Measurements from ENCODE around the gene KIF13A. TPM values are rescaled to one million over a fixed set of nuclear protein-coding genes. Genes with fewer than 3 reads are reported as not detected.
"Not testable (repeated sequence)": the region's sequence is repeated elsewhere in the genome, so short reads cannot be mapped to it uniquely, and the experiment has no call there.

The KIF13A gene
- total RNA-seq, result not detected

- no peak for DNase-seq
Measured at GRCh38 chr6:17987447-17987696, at the start of gene KIF13A. TSS of gene KIF13A (minus strand) at chr6:17987635. CDS start at chr6:17987463, 172 bp downstream.

GRCh38 chr6:18036781-18037180 lies 49.3 kb upstream of the KIF13A start:
- no peak for DNase-seq

- DNase-seq, result no peak
Measured at GRCh38 chr6:18035330-18035854, 48.0 kb upstream of the KIF13A start.

GRCh38 chr6:18034798-18035202 lies 47.4 kb upstream of the KIF13A start:
- no peak for DNase-seq

GRCh38 chr6:18031680-18032256 lies 44.3 kb upstream of the KIF13A start:
- no peak for DNase-seq

- no peak for DNase-seq
Measured at GRCh38 chr6:18031189-18031588, 43.8 kb upstream of the KIF13A start.

GRCh38 chr6:18028332-18028731 lies 40.9 kb upstream of the KIF13A start:
- DNase-seq, result no peak

- no peak for DNase-seq
Measured at GRCh38 chr6:18025596-18025995, 38.2 kb upstream of the KIF13A start.

- no peak for DNase-seq
Measured at GRCh38 chr6:18024876-18025275, 37.4 kb upstream of the KIF13A start.

GRCh38 chr6:18023891-18024290 lies 36.5 kb upstream of the KIF13A start:
- DNase-seq, result no peak

GRCh38 chr6:18022398-18023231 lies 35.2 kb upstream of the KIF13A start:
- DNase-seq, result no peak

- no peak for DNase-seq
Measured at GRCh38 chr6:18021166-18021850, 33.9 kb upstream of the KIF13A start.

- DNase-seq, result not testable (repeated sequence)
Measured at GRCh38 chr6:18020545-18020944, 33.1 kb upstream of the KIF13A start.

- DNase-seq, result no peak
Measured at GRCh38 chr6:18019539-18020534, 32.4 kb upstream of the KIF13A start.

GRCh38 chr6:18019133-18019532 lies 31.7 kb upstream of the KIF13A start:
- not testable (repeated sequence) for DNase-seq

GRCh38 chr6:18016698-18017097 lies 29.3 kb upstream of the KIF13A start:
- DNase-seq, result no peak

GRCh38 chr6:18016133-18016532 lies 28.7 kb upstream of the KIF13A start:
- DNase-seq, result no peak

- no peak for DNase-seq
Measured at GRCh38 chr6:18011287-18011686, 23.9 kb upstream of the KIF13A start.

- not testable (repeated sequence) for DNase-seq
Measured at GRCh38 chr6:18010540-18010939, 23.1 kb upstream of the KIF13A start.

GRCh38 chr6:18004256-18004985 lies 17.0 kb upstream of the KIF13A start:
- no peak for DNase-seq

- DNase-seq, result no peak
Measured at GRCh38 chr6:17999425-17999824, 12.0 kb upstream of the KIF13A start.

GRCh38 chr6:17998442-17998841 lies 11.0 kb upstream of the KIF13A start:
- DNase-seq, result no peak
